GM18505 (cell line): ENCODE data around the gene KRT4.

Experiments used
- ATAC-seq: cut with Tn5 transposase; IDR thresholded peaks from one replicate; pipeline ENCODE4 v1.9.1; 2021; ENCODE audit not compliant: unreplicated experiment
- POLR2A ChIP-seq: IDR thresholded peaks from 4 replicates; pipeline ENCODE4 v1.6.1; 2011; ENCODE audit warnings: borderline replicate concordance; ENCODE audit not compliant: insufficient read depth, insufficient read length; ENCODE audit errors: extremely low read depth

The KRT4 gene

DNA sequence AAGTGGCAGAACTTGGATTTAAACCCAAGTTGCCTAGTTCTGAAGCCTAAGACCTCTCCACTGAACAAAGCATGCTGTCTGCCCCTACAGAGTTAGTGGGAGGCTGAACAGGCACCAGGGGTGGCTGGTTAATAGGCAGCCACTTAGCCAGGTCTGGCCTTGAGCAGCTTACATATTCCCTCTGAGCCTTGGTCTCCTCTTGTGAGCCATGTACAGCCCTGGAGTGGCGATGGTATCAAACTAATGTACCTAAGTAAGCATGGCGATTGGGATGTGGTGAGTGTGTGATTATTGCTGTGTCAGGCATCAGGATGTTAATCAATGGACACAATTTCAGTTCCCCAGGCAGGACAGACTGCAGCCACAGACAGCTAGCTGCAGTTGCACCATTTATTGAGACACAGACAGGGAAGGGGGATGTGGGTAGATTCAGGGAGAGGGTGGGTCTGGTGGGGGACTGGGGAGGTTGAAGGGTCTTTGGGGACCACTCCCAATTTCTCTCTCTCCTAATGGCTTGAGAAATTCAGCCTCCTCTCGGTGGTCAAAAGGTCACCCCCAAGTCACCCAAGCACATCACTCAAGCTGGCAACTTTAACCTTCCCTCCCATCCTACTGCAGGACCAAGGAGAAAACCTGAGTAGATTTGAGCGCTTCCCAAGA is 7.3 kb upstream of the KRT4 start:
- no peak for ATAC-seq
- TF ChIP-seq POLR2A, result no peak

DNA sequence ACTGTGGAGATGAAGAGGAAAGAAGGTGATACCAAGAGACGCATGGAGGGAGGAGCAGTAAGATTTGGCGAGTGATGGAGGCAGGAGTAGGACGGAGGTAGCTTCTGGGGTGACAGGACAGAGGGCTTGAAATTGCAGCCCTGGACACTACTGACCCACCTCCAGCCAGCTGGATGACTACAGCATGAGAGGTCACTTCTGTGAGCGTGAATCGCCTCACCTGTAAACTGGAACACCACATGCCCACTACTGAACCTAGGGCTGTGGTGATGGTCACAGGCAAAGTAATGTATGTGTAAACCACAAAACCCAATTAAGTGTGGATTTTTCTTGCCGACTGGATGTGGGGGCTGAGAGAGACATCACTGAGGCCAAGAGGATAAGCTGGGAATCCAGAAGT is 6.6 kb upstream of the KRT4 start:
- ATAC-seq, result no peak

DNA sequence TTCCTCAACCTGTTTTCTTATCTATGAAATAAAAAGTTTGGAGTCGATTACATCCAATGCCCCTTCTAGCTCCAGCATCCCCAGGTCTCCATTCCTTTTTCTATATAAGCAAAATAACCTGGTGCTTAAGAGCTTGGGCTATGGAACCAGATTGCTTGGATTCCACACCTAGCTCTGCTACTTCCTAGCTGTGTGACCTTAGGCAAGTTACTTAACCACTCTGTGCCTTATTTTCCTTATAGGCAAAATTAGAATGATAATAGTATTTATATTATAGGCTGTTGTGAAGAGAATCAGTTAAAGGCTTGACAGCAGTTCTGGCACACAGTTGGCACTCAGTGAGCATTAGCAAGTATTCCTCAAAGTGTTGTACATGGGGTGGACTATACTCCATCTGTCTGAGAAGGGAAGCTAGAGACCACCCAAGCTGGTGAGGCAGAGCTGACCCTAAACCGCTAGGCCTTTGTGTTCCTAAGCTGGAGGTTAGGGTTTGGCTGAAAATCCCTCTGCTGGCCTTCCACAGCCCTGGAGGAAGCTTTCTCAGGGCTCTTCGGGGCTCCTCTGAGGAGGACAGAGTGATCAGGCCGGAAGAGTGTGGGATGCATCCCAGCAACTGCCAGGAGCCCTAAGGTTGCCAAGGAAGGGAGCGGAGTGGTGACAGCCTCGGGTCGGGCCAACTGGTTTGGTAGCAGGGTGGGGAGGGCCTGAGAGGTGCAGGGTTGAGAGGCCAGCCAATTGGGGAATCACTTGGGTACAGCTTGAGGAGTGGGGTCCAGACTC is 6.0 kb upstream of the KRT4 start:
- ATAC-seq, result no peak
- TF ChIP-seq POLR2A, result no peak

More for the DNA sequence above, 6.6 kb upstream of the KRT4 start:
- no peak for TF ChIP-seq POLR2A

DNA sequence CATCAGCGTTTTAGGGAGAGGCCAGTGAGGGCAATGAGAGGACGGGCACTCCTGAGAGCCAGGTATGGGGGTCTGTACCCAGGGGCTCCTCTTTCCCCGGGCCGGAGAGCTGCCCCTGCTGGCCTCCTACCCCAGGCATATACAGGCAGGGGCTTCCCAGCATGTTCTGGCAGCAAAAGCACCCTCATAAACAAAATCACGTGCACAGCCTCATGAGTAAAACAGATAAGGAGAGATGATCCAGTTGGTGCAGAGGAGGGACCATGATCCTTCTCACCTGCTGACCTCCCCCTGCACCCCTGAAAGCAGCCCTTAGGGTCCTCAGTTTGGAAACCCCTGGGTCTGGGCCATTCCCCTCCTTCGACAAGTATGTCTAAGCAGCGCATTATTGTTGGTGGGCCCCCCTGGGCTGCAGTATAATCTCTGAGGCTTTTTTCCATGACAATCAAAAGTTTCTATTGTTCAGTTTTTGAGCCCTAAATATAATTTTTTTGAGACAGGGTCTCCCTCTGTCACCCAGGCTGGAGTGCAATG is 5.0 kb upstream of the KRT4 start:
- TF ChIP-seq POLR2A, result no peak

DNA sequence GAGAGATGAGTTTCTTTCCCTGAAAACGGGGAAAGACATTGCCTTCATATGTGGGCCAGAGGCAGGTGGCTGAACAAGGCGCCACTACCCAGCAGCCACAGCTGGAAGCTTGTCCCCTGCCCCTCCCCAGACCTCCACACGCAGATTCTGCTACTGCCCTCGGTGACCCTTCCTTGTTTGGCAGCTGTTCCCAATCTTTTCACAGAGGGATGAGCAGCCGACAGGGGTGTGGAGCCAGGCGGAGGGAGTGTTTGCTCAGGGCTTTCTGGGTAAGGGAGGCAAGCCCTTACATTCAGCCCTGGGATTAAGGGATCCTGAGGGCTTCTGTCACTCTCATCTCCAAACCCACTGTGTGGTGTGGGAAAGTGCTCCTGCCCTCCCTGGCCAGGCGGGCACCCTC is 4.5 kb upstream of the KRT4 start:
- no peak for ATAC-seq
- no peak for TF ChIP-seq POLR2A

More for the DNA sequence above, 5.0 kb upstream of the KRT4 start:
- no peak for ATAC-seq

- no peak for TF ChIP-seq POLR2A
- no peak for ATAC-seq
These were observed 3.9 kb upstream of the KRT4 start for GRCh38 chr12:52817699-52818238.

GRCh38 chr12:52817003-52817698 is 3.2 kb upstream of the KRT4 start:
- no peak for ATAC-seq
- no peak for TF ChIP-seq POLR2A

DNA sequence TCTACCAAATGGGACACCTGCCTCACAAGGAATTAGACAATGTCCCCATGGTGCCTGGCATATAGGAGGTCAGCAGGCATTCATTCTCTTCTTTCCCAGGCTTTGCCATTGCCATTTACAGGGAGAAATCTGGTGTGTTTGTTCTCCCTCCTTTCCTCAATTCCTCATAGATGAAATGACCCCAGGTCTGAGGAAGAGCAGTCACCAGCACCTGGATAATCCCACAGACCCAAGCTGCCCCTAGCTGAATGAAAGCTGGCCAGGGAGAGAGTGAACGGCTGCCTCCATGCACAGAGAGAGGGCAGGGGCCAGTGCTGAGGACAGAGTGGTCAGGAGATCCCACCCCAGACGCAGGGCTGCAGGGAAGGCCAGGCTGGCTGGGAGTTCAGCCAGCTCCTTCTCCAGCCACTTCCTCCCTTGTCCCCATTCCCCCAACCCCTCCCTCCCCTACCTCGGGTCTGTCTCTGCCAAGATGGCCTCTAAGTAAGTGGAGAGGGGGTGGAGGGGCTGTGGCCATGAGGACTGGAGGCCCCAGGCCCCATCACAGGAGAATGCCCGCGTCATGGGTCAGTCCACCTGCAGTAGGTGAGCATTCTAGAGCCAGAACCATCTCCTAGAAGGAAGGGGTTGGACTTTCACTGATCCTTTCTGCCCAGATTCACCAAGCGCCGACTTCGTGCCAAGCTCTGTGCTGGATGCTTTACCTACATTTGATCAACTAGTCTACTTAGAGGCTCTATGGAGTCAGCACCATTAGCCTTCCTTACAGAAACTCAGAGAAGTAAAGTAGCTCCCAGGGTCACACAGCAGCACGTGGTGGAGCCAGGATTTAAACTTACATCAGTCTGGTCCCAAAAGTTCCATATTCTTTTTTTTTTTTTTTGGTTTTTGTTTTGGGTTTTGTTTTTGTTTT is 2.0 kb upstream of the KRT4 start:
- no peak for TF ChIP-seq POLR2A
- no peak for ATAC-seq

DNA sequence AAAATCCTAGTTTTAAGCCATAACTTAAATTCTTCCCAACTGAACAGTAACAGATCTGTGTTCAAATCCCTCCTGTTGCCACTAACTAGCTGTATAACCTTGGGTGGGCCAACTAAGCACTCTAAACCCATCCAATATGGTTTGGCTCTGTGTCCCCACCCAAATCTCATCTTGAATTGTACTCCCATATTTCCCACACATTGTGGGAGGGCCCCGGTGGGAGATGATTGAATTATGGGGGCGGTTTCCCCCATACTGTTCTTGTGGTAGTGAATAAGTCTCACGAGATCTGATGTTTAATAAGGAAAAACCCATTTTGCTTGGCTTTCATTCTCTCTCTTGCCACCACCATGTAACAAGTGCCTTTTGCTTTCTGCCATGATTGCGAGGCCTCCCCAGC is 1.2 kb upstream of the KRT4 start:
- no peak for ATAC-seq
- TF ChIP-seq POLR2A, result no peak

DNA sequence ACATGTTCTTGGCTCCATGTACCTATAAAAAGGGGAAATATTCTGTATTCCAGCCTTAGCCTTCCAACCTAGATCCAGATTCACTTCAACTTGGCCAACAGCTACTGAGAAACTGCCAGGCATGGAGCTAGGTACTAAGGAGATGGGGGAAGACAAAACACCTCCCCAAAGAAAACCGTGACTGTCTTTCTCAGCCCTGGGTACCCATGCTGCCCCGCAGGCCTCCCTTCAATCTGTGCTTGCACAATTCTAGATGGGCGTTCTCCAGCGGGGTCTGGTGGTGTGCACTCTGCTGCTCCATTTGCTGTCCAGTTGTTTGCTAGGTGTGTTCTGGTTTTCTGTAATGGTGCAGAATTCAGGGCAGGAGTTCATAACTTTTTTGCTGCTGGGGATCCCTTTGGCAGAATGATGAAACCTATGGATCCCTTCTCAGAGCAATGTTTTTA is 817 bp upstream of the KRT4 start:
- no peak for ATAC-seq
- no peak for TF ChIP-seq POLR2A

DNA sequence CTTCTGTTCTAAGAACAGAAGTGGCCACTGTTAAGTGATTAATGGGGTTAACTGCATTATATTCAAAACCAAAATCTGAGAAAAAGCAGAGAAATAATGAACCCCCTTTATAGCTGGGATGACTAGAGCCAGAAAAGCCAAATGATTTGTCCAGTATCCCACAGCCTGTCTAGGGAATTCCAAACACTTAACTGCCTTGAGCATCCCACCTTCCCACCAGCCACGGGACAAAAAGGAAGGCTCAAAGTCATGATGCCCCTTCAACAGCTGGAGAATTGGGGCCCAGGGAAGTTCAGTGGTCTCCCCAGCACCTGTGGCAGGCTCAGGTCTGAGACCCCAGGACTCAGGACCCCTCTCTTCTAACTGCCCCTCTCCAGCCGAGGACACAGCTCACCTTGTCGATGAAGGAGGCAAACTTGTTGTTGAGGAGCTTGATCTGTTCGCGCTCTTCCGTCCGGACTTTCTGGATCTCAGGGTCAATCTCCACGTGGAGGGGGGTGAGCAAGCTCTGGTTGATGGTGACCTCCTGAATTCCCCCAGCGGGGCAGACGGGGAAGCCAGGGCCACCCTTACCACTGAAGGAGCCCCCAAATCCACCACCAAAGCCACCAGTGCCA is 605 bp downstream of the KRT4 start:
- TF ChIP-seq POLR2A, result no peak
- ATAC-seq, result no peak

DNA sequence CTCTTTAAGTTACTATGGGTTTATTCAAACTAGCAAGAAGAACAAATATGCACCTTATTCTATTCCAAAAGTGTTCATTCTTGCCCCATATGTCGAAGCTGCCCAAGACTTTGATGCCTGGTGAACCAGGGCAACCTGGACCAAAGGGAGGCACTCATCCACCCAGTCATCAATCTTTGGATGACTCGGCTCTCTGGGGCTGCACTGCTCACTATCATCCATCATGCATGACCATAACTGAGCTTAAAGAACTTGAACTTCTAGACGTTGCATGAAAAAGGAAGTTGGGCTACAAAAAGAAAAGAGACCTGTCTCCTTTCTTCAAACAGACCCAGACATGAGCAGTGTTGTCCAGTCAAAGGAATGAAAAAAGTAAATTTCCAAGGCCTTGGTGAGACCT is 1.2 kb downstream of the KRT4 start:
- TF ChIP-seq POLR2A, result no peak
- no peak for ATAC-seq
